Measurements from ENCODE around the gene TAS1R2. TPM values are rescaled to one million over a fixed set of nuclear protein-coding genes. Genes with fewer than 3 reads are reported as not detected.

The TAS1R2 gene
- total RNA-seq, 6 experiments from 2014 or later: 0.07 TPM; not detected in 5

GRCh38 chr1:18856435-18856834, 3.0 kb downstream of the TAS1R2 start:
- Histone ChIP-seq H3K4me1 (no peaks in the 10 kb centered on the region), H3K4me3 (no peak overlapping the region), H3K9me3 (no peaks in the 10 kb centered on the region), H3K27ac (no peak overlapping the region), H3K36me3 (no peaks in the 10 kb centered on the region), H3K27me3 (no peaks in the 10 kb centered on the region)
- intact Hi-C loops (cut with DNase I): no loop called here
- ATAC-seq (no peak), DNase-seq (no peak)
- WGBS (ENCODE audit: insufficient coverage, low coverage, low lambda C conversion rate, missing lambda C conversion rate): 94% methylated on average over 1 of the region's 1 CpG
- TF ChIP-seq CTCF (IDR thresholded peaks at IDR 0.05) (no peak), POLR2A (IDR thresholded peaks at IDR 0.05) (no peak)

GRCh38 chr1:18855573-18855972, 3.9 kb downstream of the TAS1R2 start:
- Histone ChIP-seq H3K4me1 (no peaks in the 10 kb centered on the region), H3K9me3 (no peaks in the 10 kb centered on the region), H3K36me3 (no peaks in the 10 kb centered on the region), H3K27me3 (no peaks in the 10 kb centered on the region), H3K27ac (no peak overlapping the region), H3K4me3 (no peak overlapping the region)
- no peak for DNase-seq
- TF ChIP-seq POLR2A (IDR thresholded peaks at IDR 0.05): no peak
- TF ChIP-seq CTCF (IDR thresholded peaks at IDR 0.05): no peak
- peak in 1 of 4 donors; percentile 39 for ATAC-seq
- WGBS (ENCODE audit: insufficient coverage, low coverage, low lambda C conversion rate, missing lambda C conversion rate): 53% methylated on average over 6 of the region's 6 CpGs
- intact Hi-C loops (cut with DNase I): no loop called here

- Histone ChIP-seq H3K4me1 (no peaks in the 10 kb centered on the region), H3K9me3 (no peaks in the 10 kb centered on the region), H3K27me3 (no peaks in the 10 kb centered on the region), H3K4me3 (no peak overlapping the region), H3K27ac (no peak overlapping the region), H3K36me3 (no peaks in the 10 kb centered on the region)
- 80% methylated on average over 2 of the region's 49 CpGs for WGBS (ENCODE audit: insufficient coverage, low coverage, low lambda C conversion rate, missing lambda C conversion rate)
- intact Hi-C loops (cut with DNase I): no loop called here
- ATAC-seq (peak in 1 of 4 donors; percentile 7), DNase-seq (no peak)
- no peak for TF ChIP-seq POLR2A (IDR thresholded peaks at IDR 0.05)
- no peak for TF ChIP-seq CTCF (IDR thresholded peaks at IDR 0.05)
These were observed 5.0 kb downstream of the TAS1R2 start for GRCh38 chr1:18854331-18855025.

- intact Hi-C loops (cut with DNase I): no loop called here
- no peak for ATAC-seq
These were observed 7.0 kb downstream of the TAS1R2 start for GRCh38 chr1:18852501-18852900.

More at GRCh38 chr1:18852501-18852900, 7.0 kb downstream of the TAS1R2 start:
- Histone ChIP-seq H3K4me1 (no peaks in the 10 kb centered on the region), H3K4me3 (no peak overlapping the region), H3K27ac (no peak overlapping the region), H3K9me3 (no peaks in the 10 kb centered on the region), H3K36me3 (no peaks in the 10 kb centered on the region), H3K27me3 (no peaks in the 10 kb centered on the region)
- TF ChIP-seq POLR2A (IDR thresholded peaks at IDR 0.05) (no peak), CTCF (IDR thresholded peaks at IDR 0.05) (no peak)
- WGBS (ENCODE audit: insufficient coverage, low coverage, low lambda C conversion rate, missing lambda C conversion rate): 44% methylated on average over 6 of the region's 6 CpGs
- no peak for DNase-seq
